Breast epithelium (tissue), 4 donors: ENCODE data around the gene KCNH3. TPM values are rescaled to one million over a fixed set of nuclear protein-coding genes. Genes with fewer than 3 reads are reported as not detected.

ENCODE experiments used
- DNase-seq, 2 donors: peaks; one replicate each; pipeline ENCODE4 v3.0.0-alpha.2; 2019; ENCODE audit warnings: low spot score in 2 of 2
- H3K27ac ChIP-seq, 2 donors: fragments of 200-600 bp; sonication (generic) in 1 of 2; one replicate each; pipeline ENCODE4 v1.5.1; 2016 to 2019; ENCODE audit warnings: mild to moderate bottlenecking in 1 of 2
- H3K27me3 ChIP-seq, 2 donors: fragments of 200-600 bp; sonication (generic) in 1 of 2; one replicate each; pipeline versions ENCODE4 v1.5.1 to v1.6.0; 2017 to 2019; ENCODE audit warnings: control low read depth in 1 of 2, mild to moderate bottlenecking in 1 of 2
- H3K36me3 ChIP-seq: fragments of 200-600 bp; one replicate; pipeline ENCODE4 v1.5.1; 2019
- H3K4me1 ChIP-seq, 2 donors: fragments of 200-600 bp; sonication (generic); one replicate each; pipeline ENCODE4 v1.5.1; 2016 to 2019; ENCODE audit warnings: control low read depth in 1 of 2
- H3K4me3 ChIP-seq, 3 donors: fragments of 200-600 bp; sonication (generic); 1 replicate in 2 of 3; 2 replicates in 1 of 3; pipeline ENCODE4 v1.5.1; 2016 to 2019; ENCODE audit warnings: mild to moderate bottlenecking in 3 of 3, moderate library complexity in 2 of 3
- H3K9me3 ChIP-seq, 2 donors: fragments of 200-600 bp; sonication (generic) in 1 of 2; one replicate each; pipeline ENCODE4 v1.5.1; 2016 to 2019; ENCODE audit warnings: control low read depth in 1 of 2
- CTCF ChIP-seq, 3 donors: fragments of 450-650 bp; IDR thresholded peaks; one replicate each; pipeline ENCODE4 v1.5.1; 2016 to 2017; ENCODE audit warnings: antibody characterized with exemption in 3 of 3, mild to moderate bottlenecking in 3 of 3, moderate library complexity in 3 of 3
- POLR2A ChIP-seq: fragments of 450-650 bp; IDR thresholded peaks from one replicate; pipeline ENCODE4 v1.6.1; 2016; ENCODE audit warnings: antibody characterized with exemption, mild to moderate bottlenecking, moderate library complexity
- POLR2AphosphoS5 ChIP-seq, 3 donors: sonication (generic); formaldehyde crosslinking; IDR thresholded peaks; one replicate each; pipeline ENCODE4 v1.6.1; 2017; ENCODE audit warnings: antibody characterized with exemption in 3 of 3
- intact Hi-C: fragments of 100-400 bp; cut with DNase I; formaldehyde crosslinking; loops from one replicate; pipeline ENCODE4 v1.15.1; 2023; ENCODE audit warnings: low total_unique reads
- total RNA-seq, 3 donors: library from RNA; depleted of rRNA; stranded (reverse); fragments of >200 nt; gene quantifications; one replicate each; pipeline ENCODE4 v1.1.0, GENCODE V29; 2016

KCNH3 gene
- total RNA-seq, 3 donors from 2014 or later: 0.66 to 1.3 TPM; not detected in 1

GRCh38 chr12:49535921-49536525 is 2.8 kb upstream of the KCNH3 start:
- DNase-seq: peak in 1 of 2 donors; percentile 13

GRCh38 chr12:49536526-49537071 is 2.2 kb upstream of the KCNH3 start:
- TF ChIP-seq POLR2A (no peak), POLR2AphosphoS5 (IDR thresholded peaks at IDR 0.05) (no peak), CTCF (IDR thresholded peaks at IDR 0.05) (no peak)
- DNase-seq: no peak
- H3K4me3 ChIP-seq: no peak overlapping the region
- H3K27me3 ChIP-seq: peaks cover 2 to 12% of the 10 kb centered on the region in 2 donors
- no peak overlapping the region for H3K27ac ChIP-seq
- intact Hi-C loops: no loop called here
- H3K4me1 ChIP-seq: peaks cover 0 to 11% of the 10 kb centered on the region in 2 donors
- H3K9me3 ChIP-seq: no peaks in the 10 kb centered on the region
- no peaks in the 10 kb centered on the region for H3K36me3 ChIP-seq

More at GRCh38 chr12:49535921-49536525, 2.8 kb upstream of the KCNH3 start:
- Histone ChIP-seq H3K27ac (no peak overlapping the region), H3K9me3 (no peaks in the 10 kb centered on the region), H3K4me3 (no peak overlapping the region), H3K4me1 (peaks cover 0 to 11% of the 10 kb centered on the region in 2 donors), H3K36me3 (no peaks in the 10 kb centered on the region), H3K27me3 (peaks cover 2 to 12% of the 10 kb centered on the region in 2 donors)
- intact Hi-C loops: no loop called here
- no peak for TF ChIP-seq POLR2A
- TF ChIP-seq CTCF (IDR thresholded peaks at IDR 0.05): no peak
- no peak for TF ChIP-seq POLR2AphosphoS5 (IDR thresholded peaks at IDR 0.05)

- H3K27me3 ChIP-seq: peaks cover 2 to 12% of the 10 kb centered on the region in 2 donors
- H3K36me3 ChIP-seq: no peaks in the 10 kb centered on the region
- no peak overlapping the region for H3K27ac ChIP-seq
- TF ChIP-seq POLR2A (no peak), CTCF (IDR thresholded peaks at IDR 0.05) (no peak), POLR2AphosphoS5 (IDR thresholded peaks at IDR 0.05) (no peak)
- no peaks in the 10 kb centered on the region for H3K9me3 ChIP-seq
- peak in 1 of 2 donors; percentile 12 for DNase-seq
- intact Hi-C loops: no loop called here
- H3K4me3 ChIP-seq: peak overlapping the region; percentile 42 to 73 (median 56)
- peaks cover 0 to 11% of the 10 kb centered on the region in 2 donors for H3K4me1 ChIP-seq
Measured at GRCh38 chr12:49537231-49537751, 1.5 kb upstream of the KCNH3 start.

GRCh38 chr12:49537752-49538509 is 899 bp upstream of the KCNH3 start:
- DNase-seq: no peak
- Histone ChIP-seq H3K27ac (no peak overlapping the region), H3K4me1 (peaks cover 0 to 11% of the 10 kb centered on the region in 2 donors), H3K4me3 (peak overlapping the region; percentile 42 to 73 (median 56)), H3K36me3 (no peaks in the 10 kb centered on the region), H3K27me3 (peaks cover 2 to 12% of the 10 kb centered on the region in 2 donors), H3K9me3 (no peaks in the 10 kb centered on the region)
- intact Hi-C loops: no loop called here
- TF ChIP-seq POLR2A (no peak), CTCF (IDR thresholded peaks at IDR 0.05) (no peak), POLR2AphosphoS5 (IDR thresholded peaks at IDR 0.05) (no peak)
